Mucosa of gallbladder (tissue), 1 donor: ENCODE results near the gene VSTM2L. TPM values are rescaled to one million over a fixed set of nuclear protein-coding genes. Genes with fewer than 3 reads are reported as not detected.
A peak's percentile ranks its signal among the peaks of the same experiment; 100 is the strongest.

Experiments used
- DNase-seq: peaks from one replicate; pipeline ENCODE4 v3.0.0-alpha.2; 2020; ENCODE audit warnings: low spot score
- total RNA-seq: library from RNA; stranded (reverse); gene quantifications from one replicate; pipeline ENCODE4 v1.2.1, GENCODE V29; 2021
- donor health status: DM: no; HTN: no; CAD: no.

Gene VSTM2L
- total RNA-seq, 1 donor from 2014 or later, result 95.0 TPM

DNA sequence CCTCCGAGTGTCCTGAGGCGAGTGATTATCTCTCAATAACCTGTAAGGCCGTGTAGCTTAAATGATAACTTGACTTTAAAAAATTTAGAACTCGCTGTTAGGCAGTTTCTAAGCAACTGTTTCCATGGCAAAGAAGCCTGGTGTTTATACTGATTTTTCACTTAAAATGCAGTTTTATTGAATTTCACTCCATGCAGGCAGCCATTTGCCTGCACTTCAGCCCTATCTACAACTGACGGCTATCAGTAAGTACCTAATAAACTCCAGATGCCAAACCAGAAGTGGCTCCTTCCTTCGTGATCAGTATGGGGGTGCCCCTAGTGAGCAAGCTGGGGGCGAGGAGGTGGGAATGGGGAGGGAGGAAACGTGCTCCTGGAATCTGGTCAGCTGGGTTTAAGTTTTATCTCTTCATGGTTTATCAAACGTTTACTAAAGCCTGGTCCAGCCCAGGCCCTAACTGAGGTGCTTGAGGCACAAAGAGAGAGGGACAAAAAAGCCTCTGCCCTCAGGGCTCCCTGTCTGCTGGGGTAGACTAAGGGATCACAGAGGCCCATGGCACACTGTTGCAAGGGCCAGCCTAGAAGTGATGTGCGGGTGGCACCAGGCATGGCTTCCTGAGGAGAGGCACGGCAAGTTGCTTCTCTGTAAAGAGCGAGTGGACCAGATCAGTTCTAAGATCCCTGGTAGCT, 84.8 kb downstream of the VSTM2L start:
- no peak for DNase-seq

DNA sequence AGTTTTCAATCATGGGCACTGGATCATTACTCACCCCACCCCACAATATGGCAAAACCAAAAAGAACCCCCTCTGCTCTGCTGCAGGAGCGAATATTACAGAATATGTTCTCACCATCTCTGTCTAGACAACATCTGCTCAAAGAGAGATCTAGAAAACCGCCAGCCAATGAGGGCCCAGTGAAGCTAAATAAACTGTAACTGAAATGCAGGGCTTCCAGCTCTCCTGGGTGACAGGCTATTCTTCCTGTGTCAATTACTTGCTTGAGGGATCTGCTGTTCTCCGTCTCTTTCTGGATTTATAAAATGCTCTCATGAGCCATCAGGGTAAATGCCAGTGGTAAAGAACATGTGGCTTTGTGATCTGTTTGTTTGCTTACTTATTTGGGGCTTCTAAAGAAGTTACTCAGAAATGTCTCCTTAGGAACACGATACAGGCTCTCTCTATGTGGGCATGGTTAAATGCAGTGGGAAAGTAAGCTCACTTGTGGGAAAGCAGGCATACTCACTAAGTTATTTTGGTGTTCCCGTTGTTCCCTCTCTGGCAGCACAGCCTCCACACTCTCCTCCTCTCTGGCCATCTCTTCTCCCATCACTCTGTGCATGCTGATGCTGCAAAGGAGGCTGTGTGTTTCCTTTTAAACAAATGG, 85.5 kb downstream of the VSTM2L start:
- no peak for DNase-seq

DNA sequence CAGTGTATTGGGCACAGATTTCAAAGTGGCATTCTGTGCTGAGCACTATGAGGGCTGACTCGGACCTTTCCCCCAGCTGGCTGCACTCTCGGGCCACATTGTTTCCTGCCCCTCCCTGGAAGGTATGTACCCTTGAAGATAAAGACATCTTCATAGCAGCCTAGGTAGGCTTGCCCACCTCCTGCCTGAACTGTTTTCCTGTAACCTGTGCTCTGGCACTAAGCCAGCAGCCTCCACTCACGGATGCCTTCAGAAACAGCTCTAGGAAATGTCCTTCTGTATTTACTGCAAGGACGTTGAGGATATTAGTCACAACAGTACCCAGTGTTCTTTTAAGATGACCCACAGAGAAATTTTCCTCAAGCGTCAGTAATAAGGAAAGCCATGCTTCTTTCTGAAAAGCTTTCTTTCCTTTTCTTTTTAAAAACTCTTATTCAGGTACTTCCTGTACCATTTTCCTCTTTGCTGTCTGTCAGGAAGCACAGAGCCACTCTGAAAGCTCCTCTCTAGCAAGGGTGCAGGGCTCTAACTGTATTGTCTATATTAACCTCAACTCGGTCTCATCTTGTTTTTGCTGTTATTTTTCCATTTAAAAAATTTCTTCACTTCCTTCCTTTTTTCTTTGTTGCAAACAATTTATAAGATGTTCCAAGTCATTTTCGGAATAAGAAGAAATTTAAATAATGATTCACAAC, 86.8 kb downstream of the VSTM2L start:
- DNase-seq, result peak; percentile 85

DNA sequence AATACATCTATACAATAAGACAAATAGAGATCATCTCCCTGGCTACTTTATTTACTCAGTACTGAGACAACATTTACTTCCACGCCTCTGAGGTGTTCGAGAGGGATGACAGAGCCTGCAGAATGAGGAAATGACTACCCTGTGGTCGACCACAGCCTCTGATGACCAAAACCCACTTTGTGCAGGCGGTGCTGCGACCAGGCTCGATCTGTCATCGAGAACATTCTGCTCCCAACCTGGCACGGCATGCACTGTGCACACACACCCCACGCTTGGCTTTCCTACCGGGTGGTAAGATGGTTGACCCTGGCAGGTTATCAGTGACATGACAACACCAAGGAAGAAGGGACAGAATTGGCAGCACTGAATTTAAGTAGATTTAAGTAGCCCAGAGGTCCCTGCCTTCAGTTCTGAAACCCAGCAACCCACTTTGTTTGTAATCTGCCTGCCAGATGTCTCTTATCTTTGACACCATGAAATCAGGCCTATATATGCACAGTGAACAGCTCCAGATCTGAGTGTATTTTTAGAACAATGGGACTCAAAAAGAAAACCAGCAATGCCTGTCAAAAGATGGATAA, 87.7 kb downstream of the VSTM2L start:
- peak; percentile 67 for DNase-seq

DNA sequence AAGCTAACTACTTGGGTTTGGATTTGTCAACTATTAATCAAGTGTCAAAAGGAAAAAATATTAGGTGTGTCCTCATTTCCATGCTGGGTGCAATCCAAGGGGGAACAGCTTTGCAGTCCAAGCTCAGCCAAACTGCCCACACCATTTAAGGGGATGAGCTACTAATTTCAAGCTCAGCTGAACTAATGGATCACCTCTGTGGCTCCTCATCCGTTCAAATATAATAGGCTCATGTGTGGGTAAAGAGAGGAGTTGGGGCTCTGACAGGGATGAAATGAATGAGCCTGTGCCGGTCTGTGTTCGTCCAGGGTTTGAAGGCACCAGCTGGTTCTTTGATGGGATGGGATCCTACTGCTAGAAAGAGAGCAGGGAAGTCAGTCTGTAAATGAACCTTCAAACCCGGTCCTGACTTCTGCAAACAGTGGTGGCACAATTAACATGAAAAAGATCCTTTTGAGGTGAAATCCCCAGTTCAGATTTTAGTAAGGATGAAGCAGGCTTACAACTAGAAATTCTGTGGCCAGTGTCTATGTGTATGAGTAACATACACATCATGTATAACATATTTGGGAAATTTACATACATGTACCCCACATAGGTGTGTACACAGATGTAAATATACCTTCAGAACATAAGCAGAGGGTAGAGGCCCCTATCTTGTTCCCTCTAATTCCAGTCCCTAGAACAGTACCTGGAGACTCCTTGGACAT, 88.4 kb downstream of the VSTM2L start:
- DNase-seq, result no peak

DNA sequence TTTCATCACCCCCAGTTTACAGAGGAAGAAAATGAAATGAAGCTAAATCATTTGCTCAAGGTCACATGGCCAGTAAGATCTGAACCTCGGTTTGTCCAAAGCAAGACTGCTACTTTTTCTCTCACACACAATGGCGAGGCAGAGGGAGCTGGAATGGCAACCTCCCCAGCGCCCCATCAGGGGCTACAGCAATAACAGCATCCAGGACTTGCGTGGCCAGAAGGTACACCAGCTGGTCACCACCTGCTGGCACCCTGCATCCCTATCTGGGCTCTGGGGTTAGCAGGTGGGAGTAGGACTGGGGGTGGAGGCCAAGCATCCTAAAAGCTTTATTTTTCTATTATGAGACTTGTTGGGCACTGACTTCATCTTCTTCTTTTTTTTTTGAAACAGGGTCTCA, 89.0 kb downstream of the VSTM2L start:
- DNase-seq, result no peak

DNA sequence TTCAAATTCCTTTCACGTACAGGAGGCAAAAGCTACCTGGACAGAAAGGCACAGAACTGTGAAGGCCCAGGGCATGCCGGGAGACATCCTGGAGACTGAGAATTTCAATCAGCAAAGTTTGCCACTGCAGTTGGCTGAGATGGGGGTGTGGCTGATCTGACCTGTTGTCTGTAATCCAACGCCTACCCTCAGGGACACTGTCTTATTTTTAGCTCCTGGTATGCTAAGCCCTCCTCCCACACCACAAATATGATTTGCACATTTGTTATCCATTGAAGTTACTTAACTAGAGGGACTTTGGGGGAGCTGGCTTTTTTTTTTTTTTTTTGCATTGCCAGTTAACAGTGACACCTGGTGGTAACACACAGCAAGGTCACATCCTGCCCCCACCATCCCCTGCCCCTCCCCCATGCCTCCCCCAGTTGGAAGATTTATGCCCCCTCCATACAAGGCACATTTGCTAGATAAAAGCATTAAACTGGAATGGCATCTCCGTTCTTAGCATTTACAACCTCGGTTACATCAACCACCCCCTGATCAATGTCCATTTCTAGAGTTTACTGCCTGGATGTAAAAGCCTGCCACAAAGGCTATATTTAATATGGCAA, 90.0 kb downstream of the VSTM2L start:
- no peak for DNase-seq

DNA sequence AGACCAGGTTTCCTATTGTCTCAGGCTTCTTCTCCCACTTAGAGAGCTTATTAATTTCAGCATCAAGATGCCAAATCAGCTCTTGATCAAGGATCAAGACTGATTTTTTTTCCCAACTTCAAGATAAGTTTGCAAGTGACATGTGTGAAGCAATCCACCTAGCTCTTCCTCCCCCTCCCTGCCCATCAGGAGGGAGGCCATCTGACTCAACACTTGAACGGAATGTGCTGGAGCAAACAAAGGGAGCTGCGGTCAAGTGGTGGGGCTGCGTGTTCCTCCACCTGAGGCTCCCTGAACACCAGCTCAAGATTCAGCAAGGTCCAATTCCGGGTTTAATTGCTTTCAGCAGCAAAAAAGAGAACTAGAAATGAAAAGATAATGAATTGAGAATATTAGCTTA, 91.6 kb downstream of the VSTM2L start:
- peak; percentile 26 for DNase-seq

Other genes starting within 250 kb of the VSTM2L start
- gene CTNNBL1, start 209.1 kb upstream of the VSTM2L start, total RNA-seq, result 44.0 TPM
- gene TTI1, start 130.3 kb downstream of the VSTM2L start, total RNA-seq, result 19.1 TPM
- 30.5 TPM for gene RPRD1B, start 130.6 kb downstream of the VSTM2L start, total RNA-seq